HepG2 (cell line): ENCODE data around the gene AXIN1. TPM values are rescaled to one million over a fixed set of nuclear protein-coding genes. Genes with fewer than 3 reads are reported as not detected.

ENCODE experiments used
- ATF3 ChIP-seq: sonication (generic); formaldehyde crosslinking; IDR thresholded peaks from 2 replicates; pipeline ENCODE4 v1.4.0; 2020; ENCODE audit warnings: missing genetic modification reagents
- ERF ChIP-seq: IDR thresholded peaks from 2 replicates; pipeline ENCODE4 v1.6.1; 2018; ENCODE audit warnings: missing biosample characterization, missing genetic modification reagents
- EZH2 ChIP-seq: conservative IDR thresholded peaks from 2 replicates; pipeline ENCODE4 v1.6.1; 2012; ENCODE audit warnings: mild to moderate bottlenecking, low read depth, low read length, moderate library complexity
- GTF3A ChIP-seq: sonication (generic); formaldehyde crosslinking; conservative IDR thresholded peaks from 2 replicates; pipeline ENCODE4 v1.4.0; 2020; ENCODE audit warnings: mild to moderate bottlenecking, missing genetic modification reagents
- GZF1 ChIP-seq: sonication (generic); formaldehyde crosslinking; IDR thresholded peaks from 2 replicates; pipeline ENCODE4 v1.5.1; 2020; ENCODE audit warnings: mild to moderate bottlenecking, missing genetic modification reagents
- HDAC6 ChIP-seq: fragments of 200-600 bp; sonication (generic); IDR thresholded peaks from 2 replicates; pipeline ENCODE4 v1.7.0; 2017; ENCODE audit warnings: mild to moderate bottlenecking, antibody characterized with exemption, low read length, low read depth
- IRF1 ChIP-seq: sonication (generic); formaldehyde crosslinking; IDR thresholded peaks from 2 replicates; pipeline ENCODE4 v1.4.0; 2020; ENCODE audit warnings: low read depth, mild to moderate bottlenecking, missing genetic modification reagents
- KDM2A ChIP-seq: sonication (generic); formaldehyde crosslinking; IDR thresholded peaks from 2 replicates; pipeline ENCODE4 v1.4.0; 2020; ENCODE audit warnings: low read depth, missing genetic modification reagents, borderline replicate concordance
- MLLT10 ChIP-seq: sonication (generic); formaldehyde crosslinking; IDR thresholded peaks from 2 replicates; pipeline ENCODE4 v1.4.0; 2020; ENCODE audit warnings: missing genetic modification reagents
- MTF2 ChIP-seq: sonication (generic); formaldehyde crosslinking; IDR thresholded peaks from 2 replicates; pipeline ENCODE4 v1.5.0; 2020; ENCODE audit warnings: missing genetic modification reagents, borderline replicate concordance
- NCOA5 ChIP-seq: sonication (generic); formaldehyde crosslinking; IDR thresholded peaks from 2 replicates; pipeline ENCODE4 v1.4.0; 2020; ENCODE audit warnings: missing genetic modification reagents
- PHF5A ChIP-seq: IDR thresholded peaks from one replicate; pipeline ENCODE4 v1.6.1; 2018; ENCODE audit warnings: low read depth, missing genetic modification reagents; ENCODE audit not compliant: unreplicated experiment
- SKI ChIP-seq: fragments of 450-650 bp; IDR thresholded peaks from one replicate; pipeline ENCODE4 v1.6.1; 2018; ENCODE audit warnings: mild to moderate bottlenecking; ENCODE audit not compliant: partially characterized antibody
- SNAPC5 ChIP-seq: sonication (generic); formaldehyde crosslinking; IDR thresholded peaks from 2 replicates; pipeline ENCODE4 v1.8.1; 2023; ENCODE audit warnings: mild to moderate bottlenecking, missing genetic modification reagents, borderline replicate concordance
- SOX5 ChIP-seq: IDR thresholded peaks from 2 replicates; pipeline ENCODE4 v1.6.1; 2016; ENCODE audit warnings: borderline replicate concordance
- TRIM22 ChIP-seq: fragments of 450-650 bp; IDR thresholded peaks from 2 replicates; pipeline ENCODE4 v1.6.1; 2017
- U2AF1 ChIP-seq: fragments of 200-400 bp; formaldehyde crosslinking; optimal IDR thresholded peaks from 2 replicates; pipeline ENCODE3; 2017; ENCODE audit warnings: mild to moderate bottlenecking, low read depth, low read length
- ZBTB25 ChIP-seq: IDR thresholded peaks from 2 replicates; pipeline ENCODE4 v1.6.1; 2018; ENCODE audit warnings: missing genetic modification reagents
- ZMYM3 ChIP-seq: sonication (generic); formaldehyde crosslinking; IDR thresholded peaks from 2 replicates; pipeline ENCODE4 v1.5.1; 2020; ENCODE audit warnings: mild to moderate bottlenecking, missing genetic modification reagents
- ZNF17 ChIP-seq: sonication (generic); formaldehyde crosslinking; IDR thresholded peaks from 2 replicates; pipeline ENCODE4 v1.5.0; 2020; ENCODE audit warnings: mild to moderate bottlenecking, missing genetic modification reagents
- ZNF3 ChIP-seq: IDR thresholded peaks from 2 replicates; pipeline ENCODE4 v1.7.0; 2017; ENCODE audit warnings: inconsistent platforms
- ZNF784 ChIP-seq: sonication (generic); formaldehyde crosslinking; IDR thresholded peaks from 2 replicates; pipeline ENCODE4 v1.5.1; 2020; ENCODE audit warnings: missing genetic modification reagents, mild to moderate bottlenecking, borderline replicate concordance
- ZNF788 ChIP-seq: sonication (generic); formaldehyde crosslinking; IDR thresholded peaks from 2 replicates; pipeline ENCODE4 v1.5.0; 2020; ENCODE audit warnings: mild to moderate bottlenecking, missing genetic modification reagents, borderline replicate concordance
- ZNF891 ChIP-seq: sonication (generic); formaldehyde crosslinking; IDR thresholded peaks from 2 replicates; pipeline ENCODE4 v1.5.0; 2020; ENCODE audit warnings: mild to moderate bottlenecking, missing genetic modification reagents
- ZUFSP ChIP-seq: sonication (generic); formaldehyde crosslinking; IDR thresholded peaks from 2 replicates; pipeline ENCODE4 v1.9.0; 2021; ENCODE audit warnings: missing genetic modification reagents, mild to moderate bottlenecking, borderline replicate concordance
- polyA plus RNA-seq, 8 experiments: library from polyadenylated mRNA; depleted of rRNA in 3 of 8; stranded (reverse) in 7 of 8; unstranded in 1 of 8; fragments of >200 nt; fragmentation: Illumina TruSeq in 4 of 8; extraction: Trizol in 4 of 8; gene quantifications; 2 replicates each; pipeline versions ENCODE4 v1.2.1 to v1.2.3, GENCODE V29; 2011 to 2016; ENCODE audit warnings: low read depth in 4 of 8, missing spikeins in 1 of 8, mixed read lengths in 1 of 8; ENCODE audit not compliant: insufficient read depth in 1 of 8
- total RNA-seq, 5 experiments: library from RNA; depleted of rRNA; stranded (reverse); fragments of >200 nt; fragmentation: Illumina TruSeq; extraction: Trizol; gene quantifications; 2 replicates each; pipeline ENCODE4 v1.2.3, GENCODE V29; 2016; ENCODE audit warnings: low read depth in 1 of 5

AXIN1 gene
- total and polyA plus RNA-seq, 2 of the 13 experiments (the other 11 are each of a cell fraction or from before 2014, with no cell fraction given) = 24.0 to 26.0 TPM

- TF ChIP-seq ATF3 = no peak
- TF ChIP-seq ZNF891 = 0 out of 2 replicates have a peak, but pooled peaks have one; percentile 46
- no peak for TF ChIP-seq GTF3A
- no peak for TF ChIP-seq SNAPC5 (CRISPR knock-in tag)
- TF ChIP-seq ERF (CRISPR knock-in tag) = no peak
- no peak for TF ChIP-seq ZNF784 (CRISPR knock-in tag)
- no peak for TF ChIP-seq ZUFSP (CRISPR knock-in tag)
- no peak for TF ChIP-seq ZNF17 (CRISPR knock-in tag)
- no peak for TF ChIP-seq ZMYM3 (CRISPR knock-in tag)
- no peak for TF ChIP-seq MLLT10 (CRISPR knock-in tag)
- TF ChIP-seq ZBTB25 = no peak
- TF ChIP-seq GZF1 = no peak
- TF ChIP-seq PHF5A (CRISPR knock-in tag) = no peak
- TF ChIP-seq SKI = no peak
- no peak for TF ChIP-seq U2AF1
- peak; percentile 68; the same call in 1 of the 2 replicates for TF ChIP-seq ZNF788 (CRISPR knock-in tag)
- TF ChIP-seq TRIM22 = no peak
- TF ChIP-seq KDM2A (CRISPR knock-in tag) = 0 out of 2 replicates have a peak, but pooled peaks have one; percentile 28
- TF ChIP-seq NCOA5 (CRISPR knock-in tag) = no peak
- TF ChIP-seq SOX5 (CRISPR knock-in tag) = no peak
- TF ChIP-seq IRF1 (CRISPR knock-in tag) = no peak
- TF ChIP-seq ZNF3 (CRISPR knock-in tag) = no peak
- TF ChIP-seq MTF2 (CRISPR knock-in tag) = no peak
- TF ChIP-seq EZH2 = no peak
- TF ChIP-seq HDAC6 = no peak
Measured at GRCh38 chr16:363110-363765, 10.7 kb upstream of the AXIN1 start (continued).
